HEK293T (cell line): ENCODE data around the gene OS9.

Experiments used
- BHLHE40 ChIP-seq: fragments of 450-650 bp; IDR thresholded peaks from 2 replicates; pipeline ENCODE4 v1.6.1; 2016; ENCODE audit warnings: mild to moderate bottlenecking, moderate library complexity, borderline replicate concordance
- ELF4 ChIP-seq: fragments of 450-650 bp; IDR thresholded peaks from 2 replicates; pipeline ENCODE4 v1.6.1; 2017; ENCODE audit warnings: antibody characterized with exemption
- FOXM1 ChIP-seq: fragments of 450-650 bp; IDR thresholded peaks from 2 replicates; pipeline ENCODE4 v1.6.1; 2017; ENCODE audit warnings: mild to moderate bottlenecking, borderline replicate concordance
- LEF1 ChIP-seq: fragments of 450-650 bp; IDR thresholded peaks from 2 replicates; pipeline ENCODE4 v1.6.1; 2017; ENCODE audit warnings: mild to moderate bottlenecking, borderline replicate concordance
- NFRKB ChIP-seq: fragments of 450-650 bp; IDR thresholded peaks from 2 replicates; pipeline ENCODE4 v1.6.1; 2016; ENCODE audit warnings: mild to moderate bottlenecking, moderate library complexity
- SUZ12 ChIP-seq: fragments of 450-650 bp; IDR thresholded peaks from 2 replicates; pipeline ENCODE4 v1.6.1; 2016; ENCODE audit warnings: mild to moderate bottlenecking

- TF ChIP-seq NFRKB (no peak), BHLHE40 (no peak), FOXM1 (no peak), ELF4 (no peak), LEF1 (no peak), SUZ12 (no peak)
These were observed 63.8 kb downstream of the OS9 start for GRCh38 chr12:57757771-57758170.
